HG03139 (cell line): ENCODE measurements around the gene SLC4A1.

Experiments used
- ATAC-seq: cut with Tn5 transposase; IDR thresholded peaks from one replicate; pipeline ENCODE4 v1.9.1; 2021; ENCODE audit not compliant: unreplicated experiment

Gene SLC4A1

GRCh38 chr17:44267818-44268490 lies at the start of gene SLC4A1:
SLC4A1 (minus strand) TSS chr17:44268135; CDS start chr17:44262866, 5,269 bp downstream.
- ATAC-seq, result no peak

DNA sequence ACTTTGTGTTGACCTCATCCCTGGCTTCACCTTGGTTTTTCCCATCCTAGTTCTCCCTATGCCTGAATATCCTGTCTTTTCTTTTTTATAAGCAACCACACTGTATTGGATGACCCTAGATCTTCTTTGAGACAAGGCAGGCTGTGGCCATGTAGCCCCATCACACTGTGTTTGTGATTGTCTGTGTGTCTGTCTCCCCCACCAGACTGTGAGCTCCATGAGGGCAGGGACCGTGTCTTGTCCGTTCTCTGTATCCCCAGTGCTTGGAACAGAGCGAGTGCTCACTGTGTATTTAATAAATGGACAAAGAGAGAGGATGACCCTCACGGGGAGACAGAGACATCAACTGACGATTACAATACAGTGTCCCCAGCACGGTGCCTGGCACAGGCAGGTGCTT lies 49.6 kb upstream of the SLC4A1 start:
- ATAC-seq, result no peak

DNA sequence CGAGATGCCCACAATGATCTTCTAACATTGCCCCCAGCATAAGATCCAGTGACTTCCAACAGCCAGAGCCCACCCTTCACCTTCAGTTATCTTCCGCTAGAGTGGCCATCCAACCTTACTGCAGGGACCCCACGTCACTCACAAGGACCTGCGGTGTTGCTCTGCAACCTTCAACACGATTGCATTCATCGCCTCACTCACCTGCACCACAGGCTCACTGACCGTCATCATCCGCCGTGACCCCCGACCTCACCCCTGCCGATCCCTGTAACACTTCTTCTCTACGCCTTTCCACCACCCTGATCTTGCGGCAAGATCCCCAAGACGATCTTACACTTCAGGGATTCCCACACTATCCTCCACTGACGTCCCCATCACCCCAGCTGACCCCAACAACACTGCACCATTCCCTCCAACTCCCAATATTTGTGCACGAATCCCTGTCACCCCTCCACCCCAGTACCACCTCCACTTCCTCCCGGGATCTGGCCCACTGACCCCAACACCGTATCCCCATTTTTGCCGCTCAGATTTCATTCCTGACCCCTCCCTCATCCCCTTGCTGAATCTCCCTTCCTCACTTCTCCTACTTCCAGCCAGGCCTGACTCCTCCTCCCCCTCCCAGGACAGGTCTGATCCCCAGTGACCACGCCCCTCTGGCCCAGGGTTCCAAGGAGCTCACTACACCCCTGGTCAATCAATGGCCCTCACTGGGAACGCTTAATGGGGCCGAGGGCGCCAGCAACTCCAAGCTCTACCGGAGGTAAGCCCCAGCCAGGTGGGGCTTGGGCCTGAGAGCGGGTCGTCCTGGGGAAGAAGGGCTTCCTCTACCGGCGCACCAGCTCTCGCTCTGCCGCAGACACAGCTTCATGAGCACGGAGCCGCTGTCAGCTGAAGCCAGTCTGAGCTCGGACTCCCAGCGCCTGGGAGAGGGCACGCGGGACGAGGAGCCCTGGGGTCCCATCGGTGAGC lies 48.1 kb upstream of the SLC4A1 start:
- ATAC-seq, result no peak

DNA sequence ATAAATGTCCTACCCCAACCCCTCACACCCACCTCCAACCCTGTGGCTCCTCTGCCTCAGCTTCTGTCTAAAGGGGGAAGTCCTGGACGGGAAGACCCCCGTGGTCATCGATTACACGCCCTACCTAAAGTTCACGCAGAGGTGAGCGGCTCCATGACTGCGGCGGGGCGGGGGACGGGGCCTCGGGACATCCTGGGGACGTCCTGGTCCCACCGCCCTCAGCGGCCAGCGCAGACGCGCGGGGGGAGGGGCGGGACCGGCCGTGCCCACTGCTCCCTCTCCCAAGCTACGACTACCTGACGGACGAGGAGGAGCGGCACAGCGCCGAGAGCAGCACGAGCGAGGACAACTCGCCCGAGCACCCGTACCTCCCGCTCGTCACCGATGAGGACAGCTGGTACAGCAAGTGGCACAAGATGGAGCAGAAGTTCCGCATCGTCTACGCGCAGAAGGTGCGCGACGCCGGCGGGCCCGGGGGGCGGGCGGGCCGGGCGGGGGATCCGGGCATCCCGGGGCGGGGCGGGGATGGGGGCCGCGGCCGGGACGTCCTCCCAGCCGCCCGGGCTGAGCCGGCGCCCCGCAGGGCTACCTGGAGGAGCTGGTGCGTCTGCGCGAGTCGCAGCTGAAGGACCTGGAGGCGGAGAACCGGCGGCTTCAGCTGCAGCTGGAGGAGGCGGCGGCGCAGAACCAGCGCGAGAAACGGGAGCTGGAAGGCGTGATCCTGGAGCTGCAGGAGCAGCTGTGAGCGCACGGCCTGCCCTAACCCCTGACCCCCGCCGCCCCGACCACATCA lies 47.1 kb upstream of the SLC4A1 start:
- no peak for ATAC-seq

DNA sequence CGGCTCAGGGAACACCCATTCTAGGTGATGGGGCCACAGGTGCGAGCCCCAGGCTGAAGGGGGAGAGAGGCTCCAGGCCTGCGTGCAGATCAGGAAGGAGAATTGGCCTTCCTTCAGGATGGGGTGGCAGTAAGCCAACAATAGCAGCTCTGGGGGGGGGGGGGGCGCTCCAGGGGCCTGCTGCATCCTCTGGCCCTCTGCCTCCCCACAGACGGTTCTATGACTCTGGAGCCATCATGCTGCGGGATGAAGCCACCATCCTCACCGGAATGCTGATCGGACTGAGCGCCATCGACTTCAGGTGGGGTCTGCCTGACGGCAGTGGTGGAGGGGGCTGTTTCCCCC lies 46.6 kb upstream of the SLC4A1 start:
- no peak for ATAC-seq

DNA sequence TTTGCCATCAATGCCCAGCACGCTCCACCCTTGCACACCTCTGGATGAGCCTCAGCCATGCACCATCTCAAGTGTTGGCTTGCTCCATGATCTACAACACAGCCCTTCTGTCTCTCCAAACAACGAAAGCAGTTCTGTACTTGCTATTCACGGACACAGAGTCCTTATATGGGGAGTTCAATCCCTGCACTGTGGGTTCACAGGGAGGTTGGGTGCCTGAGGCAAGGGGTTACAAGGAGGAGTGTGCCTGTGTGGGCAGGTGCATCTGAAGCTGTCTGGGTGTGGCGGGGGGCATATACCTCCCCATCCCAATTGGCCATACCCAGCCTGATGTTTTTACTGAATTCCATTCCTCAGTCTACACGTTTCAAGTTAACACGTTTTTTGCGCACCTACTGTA lies 46.1 kb upstream of the SLC4A1 start:
- no peak for ATAC-seq

GRCh38 chr17:44312396-44313104 lies 44.6 kb upstream of the SLC4A1 start:
- ATAC-seq, result no peak

GRCh38 chr17:44311562-44312181 lies 43.7 kb upstream of the SLC4A1 start:
- ATAC-seq, result no peak

- no peak for ATAC-seq
These were observed 42.9 kb upstream of the SLC4A1 start for GRCh38 chr17:44310609-44311376.

DNA sequence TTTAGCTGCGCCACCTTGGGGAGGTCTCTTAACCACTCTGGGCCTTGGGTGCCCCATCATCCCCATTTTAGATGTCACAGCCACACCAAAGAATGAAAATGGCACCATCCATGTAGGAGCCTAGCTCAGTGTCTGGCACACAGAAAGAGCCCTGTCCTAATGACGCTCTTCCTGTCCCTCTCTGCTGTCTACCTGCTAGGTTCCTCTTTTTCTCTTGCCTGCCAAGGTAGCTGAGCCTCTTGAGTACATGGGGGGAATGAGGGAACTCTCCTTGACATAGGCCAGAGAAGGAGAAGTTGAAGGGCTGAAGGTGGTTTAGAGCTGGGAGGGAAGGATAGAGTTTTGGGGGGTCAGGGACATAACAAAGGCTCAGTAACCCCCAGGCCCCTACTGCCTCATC lies 42.3 kb upstream of the SLC4A1 start:
- ATAC-seq, result no peak

DNA sequence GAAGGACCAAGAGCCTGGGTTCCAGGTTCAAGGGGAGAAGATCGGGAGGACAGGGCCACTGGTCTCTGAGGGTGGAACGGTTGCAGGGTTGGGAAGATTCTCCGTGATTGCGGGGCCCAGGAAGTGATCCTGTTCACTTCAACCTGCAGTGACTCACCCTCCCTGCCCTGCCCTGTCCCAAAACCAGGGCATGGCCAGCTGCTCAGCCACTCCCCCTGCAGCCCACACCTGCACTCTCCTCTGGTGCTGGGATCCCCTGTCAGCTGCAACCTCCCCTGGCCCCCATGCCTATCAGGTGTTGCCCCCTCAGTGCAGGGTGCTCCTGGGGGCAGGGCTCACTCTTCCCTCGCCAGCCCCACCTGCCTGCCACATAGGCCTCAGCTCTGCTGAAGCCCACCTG lies 41.5 kb upstream of the SLC4A1 start:
- ATAC-seq, result no peak

DNA sequence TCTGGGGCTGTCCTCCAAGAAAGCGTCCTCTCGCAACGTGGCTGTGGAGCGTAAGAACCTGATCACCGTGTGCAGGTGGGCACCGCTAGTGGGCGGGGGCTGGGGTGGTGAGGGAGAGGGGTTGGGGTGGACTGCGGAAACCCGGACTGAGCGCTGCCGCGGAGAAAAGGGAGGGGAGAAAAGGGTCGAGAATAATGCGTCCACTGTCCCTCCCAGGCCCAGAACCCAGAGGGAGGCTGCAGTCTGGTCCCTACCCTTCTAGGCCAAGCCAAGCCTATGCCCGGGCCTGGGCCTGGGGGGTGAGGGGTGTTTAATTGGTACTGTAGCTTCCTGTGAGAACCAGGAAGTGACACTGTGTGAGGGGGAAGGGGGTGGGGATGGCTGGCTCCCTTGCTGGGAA lies 40.9 kb upstream of the SLC4A1 start:
- ATAC-seq, result no peak

DNA sequence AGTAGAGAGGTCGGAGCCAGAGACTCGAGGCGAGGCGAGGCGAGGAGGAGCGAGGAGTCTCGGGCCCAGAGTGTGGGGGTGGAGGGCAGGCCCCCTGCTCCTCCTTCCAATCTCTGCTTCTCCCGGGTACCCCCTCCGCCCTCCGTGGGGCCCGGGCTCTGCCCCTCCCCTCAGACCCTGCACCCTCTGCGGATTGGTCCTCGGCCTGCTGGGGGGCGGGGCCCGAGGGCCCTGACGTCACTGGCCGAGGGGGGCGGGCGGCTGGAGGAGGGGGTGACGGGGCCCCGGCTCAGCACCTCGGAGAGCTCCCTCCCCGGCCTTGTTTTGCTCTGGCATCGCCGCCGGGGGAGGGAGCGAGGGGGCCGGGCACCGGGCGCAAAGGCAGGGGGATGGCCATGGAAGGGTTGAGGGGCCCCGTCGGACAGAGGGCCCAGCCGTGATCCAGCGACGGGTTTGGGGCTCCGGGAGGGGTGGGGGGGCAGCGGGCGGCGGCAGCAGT lies 40.4 kb upstream of the SLC4A1 start, which contains the start of gene RUNDC3A:
RUNDC3A (plus strand) TSS at position 282 of the 499 bp plus-strand sequence. CDS start 232 bp downstream, outside the sequence.
- ATAC-seq, result no peak

- ATAC-seq, result no peak
These were observed 39.7 kb upstream of the SLC4A1 start for GRCh38 chr17:44307387-44308186.

DNA sequence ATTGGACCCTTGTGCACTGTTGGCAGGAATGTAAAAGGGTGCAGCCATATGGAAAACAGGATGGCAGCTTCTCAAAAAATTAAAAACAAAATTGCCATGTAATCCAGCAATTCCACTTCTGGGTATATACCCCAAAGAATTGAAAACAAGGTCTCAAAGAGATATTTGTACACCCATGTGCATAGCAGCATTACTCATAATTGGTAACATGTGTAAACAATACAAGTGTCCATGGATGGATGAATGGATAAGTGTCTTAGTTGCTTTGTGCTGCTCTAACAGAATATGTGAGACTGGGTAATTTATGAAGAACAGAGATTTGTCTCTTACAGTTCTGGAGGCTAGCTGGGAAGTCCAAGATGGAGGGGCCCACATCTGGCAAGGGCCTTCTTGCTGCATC lies 36.7 kb upstream of the SLC4A1 start:
- no peak for ATAC-seq

GRCh38 chr17:44297975-44298374 lies 30.0 kb upstream of the SLC4A1 start:
- ATAC-seq, result no peak

- no peak for ATAC-seq
These were observed 25.7 kb upstream of the SLC4A1 start for GRCh38 chr17:44293509-44294226.

- no peak for ATAC-seq
These were observed 19.7 kb upstream of the SLC4A1 start for GRCh38 chr17:44287651-44288050.
